ENCODE data around the gene MICAL2.

Gene MICAL2

GRCh38 chr11:12270817-12271216, 160.4 kb downstream of the MICAL2 start:
- no peak for DNase-seq (ENCODE audit: low read depth, low spot score)
- no peaks in the 10 kb centered on the region for H3K36me3 ChIP-seq (ENCODE audit: insufficient read depth, low read length)
- no peak overlapping the region for H3K4me3 ChIP-seq
- H3K27ac ChIP-seq: no peak overlapping the region
- TF ChIP-seq FOXP2 (optimal IDR thresholded peaks at IDR 0.05; ENCODE audit: control extremely low read depth, extremely low read length, insufficient read depth): no peak
- TF ChIP-seq EZH2 (IDR thresholded peaks at IDR 0.05): no peak
- TF ChIP-seq POLR2AphosphoS5 (IDR thresholded peaks at IDR 0.05; ENCODE audit: borderline replicate concordance, low read depth, low read length): no peak
- H3K9ac ChIP-seq (ENCODE audit: insufficient read length): no peak overlapping the region
- H3K9me3 ChIP-seq (ENCODE audit: low read depth, low read length): no peaks in the 10 kb centered on the region

DNA sequence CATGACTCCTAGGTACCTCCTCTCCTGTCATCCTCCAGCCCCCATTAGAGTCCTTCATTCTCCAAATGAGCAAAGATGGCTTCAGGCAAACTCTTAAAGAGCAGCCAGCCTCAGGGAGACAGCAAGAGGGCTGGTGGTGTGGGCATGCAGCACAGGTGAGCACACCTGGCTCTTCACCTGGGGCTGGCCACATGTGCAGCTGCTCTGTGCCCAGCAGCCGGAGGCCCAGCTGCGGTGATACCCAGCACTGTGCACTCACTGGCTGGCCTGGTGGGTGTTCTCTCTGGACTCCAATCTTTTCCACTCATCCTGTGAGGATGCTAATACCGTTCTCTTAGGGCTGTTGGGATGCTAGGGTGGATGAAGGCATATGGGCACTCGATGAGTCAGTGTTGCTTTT, 160.9 kb downstream of the MICAL2 start:
- H3K36me3 ChIP-seq (ENCODE audit: insufficient read depth, low read length): no peaks in the 10 kb centered on the region
- TF ChIP-seq EZH2 (IDR thresholded peaks at IDR 0.05) (no peak), POLR2AphosphoS5 (IDR thresholded peaks at IDR 0.05; ENCODE audit: borderline replicate concordance, low read depth, low read length) (no peak), FOXP2 (optimal IDR thresholded peaks at IDR 0.05; ENCODE audit: control extremely low read depth, extremely low read length, insufficient read depth) (no peak)
- no peak for DNase-seq (ENCODE audit: low read depth, low spot score)

GRCh38 chr11:12271826-12272366, 161.5 kb downstream of the MICAL2 start:
- DNase-seq (ENCODE audit: low read depth, low spot score): no peak
- H3K4me3 ChIP-seq: no peak overlapping the region
- TF ChIP-seq POLR2AphosphoS5 (IDR thresholded peaks at IDR 0.05; ENCODE audit: borderline replicate concordance, low read depth, low read length) (no peak), EZH2 (IDR thresholded peaks at IDR 0.05) (no peak), FOXP2 (optimal IDR thresholded peaks at IDR 0.05; ENCODE audit: control extremely low read depth, extremely low read length, insufficient read depth) (no peak)
- no peaks in the 10 kb centered on the region for H3K36me3 ChIP-seq (ENCODE audit: insufficient read depth, low read length)
- no peak overlapping the region for H3K9ac ChIP-seq (ENCODE audit: insufficient read length)
- H3K27ac ChIP-seq: no peak overlapping the region
- no peaks in the 10 kb centered on the region for H3K9me3 ChIP-seq (ENCODE audit: low read depth, low read length)

More for the DNA sequence above, 160.9 kb downstream of the MICAL2 start:
- H3K4me3 ChIP-seq: no peak overlapping the region
- H3K9me3 ChIP-seq (ENCODE audit: low read depth, low read length): no peaks in the 10 kb centered on the region
- H3K27ac ChIP-seq: no peak overlapping the region
- no peak overlapping the region for H3K9ac ChIP-seq (ENCODE audit: insufficient read length)

DNA sequence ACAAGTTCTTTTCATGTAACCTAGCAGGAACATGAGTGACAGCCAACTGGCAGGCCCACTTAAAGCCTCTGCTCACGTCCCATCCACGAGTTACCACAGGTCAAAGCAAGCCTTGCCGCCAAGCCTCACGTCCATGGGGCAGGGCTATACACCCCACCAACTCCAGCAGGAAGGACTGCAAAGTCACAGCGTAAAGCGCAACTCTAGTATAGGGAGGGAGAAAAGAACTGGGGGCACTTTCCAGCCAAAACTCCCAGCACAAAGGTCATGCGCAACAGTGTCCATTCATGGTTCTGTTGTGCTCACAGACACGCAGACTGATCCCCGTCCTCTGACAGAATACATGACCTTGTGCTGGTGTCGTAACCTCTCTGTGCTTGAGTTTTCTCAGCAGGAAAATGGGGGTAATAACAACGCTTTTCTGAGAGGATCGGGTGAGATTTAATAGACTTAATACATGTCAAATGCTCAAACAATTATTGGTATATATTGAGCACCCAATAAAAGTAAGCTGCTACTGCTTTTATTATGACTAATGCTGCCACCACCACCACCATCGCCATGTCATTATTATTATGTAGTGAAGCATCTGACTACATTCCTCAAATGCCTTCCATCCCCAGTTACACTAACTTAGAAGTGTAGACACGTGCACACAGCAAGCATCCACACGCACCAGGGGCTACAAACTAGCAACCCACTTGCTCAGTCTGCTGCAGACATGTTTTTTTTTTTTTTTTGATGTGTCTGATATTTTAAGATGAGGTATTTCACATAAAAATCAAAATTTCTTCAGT, 162.6 kb downstream of the MICAL2 start:
- TF ChIP-seq FOXP2 (optimal IDR thresholded peaks at IDR 0.05; ENCODE audit: control extremely low read depth, extremely low read length, insufficient read depth) (no peak), POLR2AphosphoS5 (IDR thresholded peaks at IDR 0.05; ENCODE audit: borderline replicate concordance, low read depth, low read length) (no peak), EZH2 (IDR thresholded peaks at IDR 0.05) (no peak)
- Histone ChIP-seq H3K36me3 (ENCODE audit: insufficient read depth, low read length) (no peaks in the 10 kb centered on the region), H3K9ac (ENCODE audit: insufficient read length) (no peak overlapping the region), H3K9me3 (ENCODE audit: low read depth, low read length) (no peaks in the 10 kb centered on the region), H3K27ac (no peak overlapping the region), H3K4me3 (no peak overlapping the region)
- DNase-seq (ENCODE audit: low read depth, low spot score): no peak

DNA sequence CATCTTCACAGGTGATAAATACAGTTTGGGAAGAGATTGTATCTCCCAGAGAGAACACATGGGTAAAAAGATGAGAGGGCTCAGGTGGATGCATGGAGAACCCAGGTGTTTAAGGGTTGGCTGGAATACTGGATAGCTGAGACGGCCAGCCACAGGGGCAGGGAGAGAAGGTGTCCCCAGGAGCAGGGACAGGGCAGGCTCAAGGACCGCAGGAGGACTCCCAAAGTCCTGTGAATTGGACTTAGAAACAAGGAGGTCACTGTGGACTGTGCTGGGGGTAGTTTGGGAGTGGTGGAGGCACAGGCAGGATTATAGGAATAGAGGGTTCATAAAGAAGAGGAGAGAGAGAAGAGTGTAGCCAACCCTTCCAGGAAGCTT, 163.2 kb downstream of the MICAL2 start:
- Histone ChIP-seq H3K9ac (ENCODE audit: insufficient read length) (no peak overlapping the region), H3K9me3 (ENCODE audit: low read depth, low read length) (no peaks in the 10 kb centered on the region), H3K27ac (no peak overlapping the region), H3K4me3 (no peak overlapping the region), H3K36me3 (ENCODE audit: insufficient read depth, low read length) (no peaks in the 10 kb centered on the region)
- TF ChIP-seq POLR2AphosphoS5 (IDR thresholded peaks at IDR 0.05; ENCODE audit: borderline replicate concordance, low read depth, low read length) (no peak), EZH2 (IDR thresholded peaks at IDR 0.05) (no peak)
- DNase-seq (ENCODE audit: low read depth, low spot score): no peak

DNA sequence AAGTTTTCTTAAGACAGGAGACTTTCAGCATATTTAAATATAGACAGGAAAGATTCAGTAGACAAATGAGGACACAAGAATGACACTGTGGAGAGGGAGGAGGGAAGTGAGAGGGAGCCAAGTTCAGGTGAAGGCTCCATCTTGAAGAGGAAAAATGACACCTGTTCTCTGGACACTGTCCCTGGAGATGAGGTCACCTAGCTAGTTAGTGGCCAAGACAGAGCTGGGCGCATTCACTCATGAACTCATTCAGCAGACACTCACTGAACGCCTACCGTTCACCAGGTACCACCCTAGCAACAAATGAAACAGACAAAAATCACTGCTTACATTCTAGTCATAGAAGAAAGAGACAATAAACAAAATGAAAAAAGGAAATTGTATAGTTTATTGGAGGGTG, 163.7 kb downstream of the MICAL2 start:
- Histone ChIP-seq H3K9ac (ENCODE audit: insufficient read length) (no peak overlapping the region), H3K27ac (no peak overlapping the region), H3K4me3 (no peak overlapping the region), H3K36me3 (ENCODE audit: insufficient read depth, low read length) (no peaks in the 10 kb centered on the region), H3K9me3 (ENCODE audit: low read depth, low read length) (no peaks in the 10 kb centered on the region)
- DNase-seq (ENCODE audit: low read depth, low spot score): no peak
- TF ChIP-seq FOXP2 (optimal IDR thresholded peaks at IDR 0.05; ENCODE audit: control extremely low read depth, extremely low read length, insufficient read depth): no peak
- TF ChIP-seq EZH2 (IDR thresholded peaks at IDR 0.05): no peak
- TF ChIP-seq POLR2AphosphoS5 (IDR thresholded peaks at IDR 0.05; ENCODE audit: borderline replicate concordance, low read depth, low read length): no peak

GRCh38 chr11:12274558-12275197, 164.3 kb downstream of the MICAL2 start:
- Histone ChIP-seq H3K4me3 (no peak overlapping the region), H3K9me3 (ENCODE audit: low read depth, low read length) (no peaks in the 10 kb centered on the region), H3K9ac (ENCODE audit: insufficient read length) (no peak overlapping the region), H3K27ac (no peak overlapping the region), H3K36me3 (ENCODE audit: insufficient read depth, low read length) (no peaks in the 10 kb centered on the region)
- no peak for TF ChIP-seq FOXP2 (optimal IDR thresholded peaks at IDR 0.05; ENCODE audit: control extremely low read depth, extremely low read length, insufficient read depth)
- TF ChIP-seq POLR2AphosphoS5 (IDR thresholded peaks at IDR 0.05; ENCODE audit: borderline replicate concordance, low read depth, low read length): no peak
- no peak for TF ChIP-seq EZH2 (IDR thresholded peaks at IDR 0.05)
- no peak for DNase-seq (ENCODE audit: low read depth, low spot score)

DNA sequence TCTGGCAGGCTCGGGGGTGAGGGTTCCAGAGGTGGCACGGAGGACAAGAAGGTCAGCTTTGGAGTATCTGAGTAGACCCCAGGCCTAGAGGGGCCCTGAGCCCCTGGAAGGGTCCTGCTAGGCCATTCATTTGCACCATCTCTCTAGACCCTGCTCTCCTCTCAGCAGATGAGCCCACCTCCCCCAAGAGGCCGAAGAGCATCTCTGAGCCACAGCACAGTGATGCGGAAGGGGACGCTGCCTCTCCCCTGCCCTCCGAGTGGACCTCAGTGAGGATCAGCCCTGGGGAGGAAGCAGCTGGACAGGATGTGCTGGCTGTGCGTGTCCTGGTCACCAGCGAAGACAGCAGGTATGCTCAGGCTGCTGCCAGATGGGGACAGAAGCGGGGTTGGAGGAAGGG, 165.4 kb downstream of the MICAL2 start:
- no peaks in the 10 kb centered on the region for H3K36me3 ChIP-seq (ENCODE audit: insufficient read depth, low read length)
- H3K9me3 ChIP-seq (ENCODE audit: low read depth, low read length): no peaks in the 10 kb centered on the region
- H3K27ac ChIP-seq: no peak overlapping the region
- TF ChIP-seq POLR2AphosphoS5 (IDR thresholded peaks at IDR 0.05; ENCODE audit: borderline replicate concordance, low read depth, low read length) (no peak), FOXP2 (optimal IDR thresholded peaks at IDR 0.05; ENCODE audit: control extremely low read depth, extremely low read length, insufficient read depth) (no peak), EZH2 (IDR thresholded peaks at IDR 0.05) (no peak)
- DNase-seq (ENCODE audit: low read depth, low spot score): no peak
- H3K4me3 ChIP-seq: no peak overlapping the region
- no peak overlapping the region for H3K9ac ChIP-seq (ENCODE audit: insufficient read length)
